ENCODE measurements around the gene ISM1. TPM values are rescaled to one million over a fixed set of nuclear protein-coding genes. Genes with fewer than 3 reads are reported as not detected.
A peak's percentile ranks its signal among the peaks of the same experiment; 100 is the strongest.

ISM1 gene
- total and polyA plus RNA-seq, 2 of the 13 experiments (the other 11 are each of a cell fraction or from before 2014, with no cell fraction given) = 0.40 to 1.4 TPM

- TF ChIP-seq ZNF552 (CRISPR knock-in tag; IDR thresholded peaks at IDR 0.05; ENCODE audit: borderline replicate concordance) (no peak), FOXK2 (IDR thresholded peaks at IDR 0.05) (peak; percentile 62; the same call in 1 of the 2 replicates), BCL6 (CRISPR knock-in tag; IDR thresholded peaks at IDR 0.05) (peak; percentile 77), POGZ (CRISPR knock-in tag; IDR thresholded peaks at IDR 0.05) (peak; percentile 97), HIVEP1 (CRISPR knock-in tag; IDR thresholded peaks at IDR 0.05) (no peak), TAF1 (CRISPR knock-in tag; IDR thresholded peaks at IDR 0.05) (no peak), SKIL (CRISPR knock-in tag; IDR thresholded peaks at IDR 0.05; ENCODE audit: borderline replicate concordance) (peak; percentile 62; the same call in 1 of the 2 replicates), ZMAT3 (CRISPR knock-in tag; conservative IDR thresholded peaks at IDR 0.05) (no peak), ZNF17 (CRISPR knock-in tag; IDR thresholded peaks at IDR 0.05) (no peak), MXI1 (IDR thresholded peaks at IDR 0.05; ENCODE audit: borderline replicate concordance, low read depth, low read length) (peak; percentile 67; the same call in 1 of the 3 replicates), FOXK1 (CRISPR knock-in tag; IDR thresholded peaks at IDR 0.05; ENCODE audit: borderline replicate concordance, low read depth) (peak; percentile 85; the same call in 1 of the 2 replicates), JUNB (CRISPR knock-in tag; IDR thresholded peaks at IDR 0.05; ENCODE audit: borderline replicate concordance) (0 out of 2 replicates have a peak, but pooled peaks have one; percentile 20), ZNF446 (CRISPR knock-in tag; IDR thresholded peaks at IDR 0.05) (no peak), ZBTB39 (CRISPR knock-in tag; IDR thresholded peaks at IDR 0.05) (no peak)
- TF ChIP-seq, protein P1, sequence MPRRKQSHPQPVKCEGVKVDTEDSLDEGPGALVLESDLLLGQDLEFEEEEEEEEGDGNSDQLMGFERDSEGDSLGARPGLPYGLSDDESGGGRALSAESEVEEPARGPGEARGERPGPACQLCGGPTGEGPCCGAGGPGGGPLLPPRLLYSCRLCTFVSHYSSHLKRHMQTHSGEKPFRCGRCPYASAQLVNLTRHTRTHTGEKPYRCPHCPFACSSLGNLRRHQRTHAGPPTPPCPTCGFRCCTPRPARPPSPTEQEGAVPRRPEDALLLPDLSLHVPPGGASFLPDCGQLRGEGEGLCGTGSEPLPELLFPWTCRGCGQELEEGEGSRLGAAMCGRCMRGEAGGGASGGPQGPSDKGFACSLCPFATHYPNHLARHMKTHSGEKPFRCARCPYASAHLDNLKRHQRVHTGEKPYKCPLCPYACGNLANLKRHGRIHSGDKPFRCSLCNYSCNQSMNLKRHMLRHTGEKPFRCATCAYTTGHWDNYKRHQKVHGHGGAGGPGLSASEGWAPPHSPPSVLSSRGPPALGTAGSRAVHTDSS (CRISPR knock-in tag; conservative IDR thresholded peaks at IDR 0.05) = no peak
- TF ChIP-seq, protein P2, sequence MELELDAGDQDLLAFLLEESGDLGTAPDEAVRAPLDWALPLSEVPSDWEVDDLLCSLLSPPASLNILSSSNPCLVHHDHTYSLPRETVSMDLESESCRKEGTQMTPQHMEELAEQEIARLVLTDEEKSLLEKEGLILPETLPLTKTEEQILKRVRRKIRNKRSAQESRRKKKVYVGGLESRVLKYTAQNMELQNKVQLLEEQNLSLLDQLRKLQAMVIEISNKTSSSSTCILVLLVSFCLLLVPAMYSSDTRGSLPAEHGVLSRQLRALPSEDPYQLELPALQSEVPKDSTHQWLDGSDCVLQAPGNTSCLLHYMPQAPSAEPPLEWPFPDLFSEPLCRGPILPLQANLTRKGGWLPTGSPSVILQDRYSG (CRISPR knock-in tag; IDR thresholded peaks at IDR 0.05) = peak; percentile 69; the same call in 1 of the 2 replicates
- TF ChIP-seq, protein P3, sequence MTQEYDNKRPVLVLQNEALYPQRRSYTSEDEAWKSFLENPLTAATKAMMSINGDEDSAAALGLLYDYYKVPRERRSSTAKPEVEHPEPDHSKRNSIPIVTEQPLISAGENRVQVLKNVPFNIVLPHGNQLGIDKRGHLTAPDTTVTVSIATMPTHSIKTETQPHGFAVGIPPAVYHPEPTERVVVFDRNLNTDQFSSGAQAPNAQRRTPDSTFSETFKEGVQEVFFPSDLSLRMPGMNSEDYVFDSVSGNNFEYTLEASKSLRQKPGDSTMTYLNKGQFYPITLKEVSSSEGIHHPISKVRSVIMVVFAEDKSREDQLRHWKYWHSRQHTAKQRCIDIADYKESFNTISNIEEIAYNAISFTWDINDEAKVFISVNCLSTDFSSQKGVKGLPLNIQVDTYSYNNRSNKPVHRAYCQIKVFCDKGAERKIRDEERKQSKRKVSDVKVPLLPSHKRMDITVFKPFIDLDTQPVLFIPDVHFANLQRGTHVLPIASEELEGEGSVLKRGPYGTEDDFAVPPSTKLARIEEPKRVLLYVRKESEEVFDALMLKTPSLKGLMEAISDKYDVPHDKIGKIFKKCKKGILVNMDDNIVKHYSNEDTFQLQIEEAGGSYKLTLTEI (CRISPR knock-in tag; conservative IDR thresholded peaks at IDR 0.05) = no peak
- TF ChIP-seq, protein P4, sequence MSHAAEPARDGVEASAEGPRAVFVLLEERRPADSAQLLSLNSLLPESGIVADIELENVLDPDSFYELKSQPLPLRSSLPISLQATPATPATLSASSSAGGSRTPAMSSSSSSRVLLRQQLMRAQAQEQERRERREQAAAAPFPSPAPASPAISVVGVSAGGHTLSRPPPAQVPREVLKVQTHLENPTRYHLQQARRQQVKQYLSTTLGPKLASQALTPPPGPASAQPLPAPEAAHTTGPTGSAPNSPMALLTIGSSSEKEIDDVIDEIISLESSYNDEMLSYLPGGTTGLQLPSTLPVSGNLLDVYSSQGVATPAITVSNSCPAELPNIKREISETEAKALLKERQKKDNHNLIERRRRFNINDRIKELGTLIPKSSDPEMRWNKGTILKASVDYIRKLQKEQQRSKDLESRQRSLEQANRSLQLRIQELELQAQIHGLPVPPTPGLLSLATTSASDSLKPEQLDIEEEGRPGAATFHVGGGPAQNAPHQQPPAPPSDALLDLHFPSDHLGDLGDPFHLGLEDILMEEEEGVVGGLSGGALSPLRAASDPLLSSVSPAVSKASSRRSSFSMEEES (CRISPR knock-in tag; IDR thresholded peaks at IDR 0.05) = peak; percentile 78
Observed at GRCh38 chr20:13338999-13339411, 117.9 kb downstream of the ISM1 start (continued).

Data from HepG2 (cell line).